PC-3 (cell line): ENCODE measurements around the gene STMND1.

ENCODE experiments used
- EZH2 ChIP-seq: fragments of 300-600 bp; sonication (generic); IDR thresholded peaks from one replicate; pipeline ENCODE4 v1.6.1; 2017; ENCODE audit warnings: antibody characterized with exemption, mild to moderate bottlenecking, low read length; ENCODE audit not compliant: unreplicated experiment
- TF ChIP-seq, protein P1 (sequence below): fragments of 300-600 bp; sonication (generic); conservative IDR thresholded peaks from 2 replicates; pipeline ENCODE4 v1.5.1; 2017; ENCODE audit warnings: antibody characterized with exemption, low read depth, mild to moderate bottlenecking, low read length

DNA sequence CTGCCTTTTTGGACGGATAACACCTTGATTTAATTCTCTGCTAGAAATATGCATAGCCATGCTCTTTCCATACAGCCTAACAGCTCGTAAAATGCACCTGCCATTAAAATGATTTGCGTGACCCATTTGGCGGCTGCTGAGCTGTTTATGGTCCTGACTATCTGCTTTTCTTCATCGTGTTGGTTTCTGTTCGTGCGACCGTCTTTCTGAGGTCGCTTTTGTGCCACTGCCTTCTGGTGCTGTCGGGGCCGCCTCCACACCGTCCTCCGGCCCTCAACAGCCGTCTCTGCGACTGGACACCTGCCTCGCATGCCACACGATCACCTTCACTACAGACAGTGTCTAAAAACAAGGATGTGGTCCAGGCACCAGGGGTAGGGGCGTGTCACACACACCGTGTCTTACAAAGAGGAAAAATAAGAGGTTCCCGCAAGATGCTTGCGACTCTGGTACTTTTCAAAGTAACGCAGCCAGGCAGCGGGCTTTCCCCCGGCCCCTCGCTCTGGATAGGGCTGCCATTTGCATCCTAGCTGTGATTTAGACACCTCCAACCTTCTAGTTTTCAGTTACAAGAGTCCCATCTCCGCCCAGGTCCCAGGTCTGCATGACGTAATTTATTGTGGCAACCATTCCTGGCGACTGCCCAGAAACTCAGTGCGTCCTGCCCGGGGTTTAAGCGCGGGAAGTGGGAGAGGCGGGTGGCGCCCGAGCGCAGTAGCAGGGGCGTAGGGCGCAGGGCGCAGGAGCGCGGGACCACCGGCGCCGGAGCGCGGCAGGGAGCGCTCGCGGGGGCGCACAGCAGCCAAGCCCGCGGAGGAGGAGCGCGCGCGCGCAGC, at the start of gene STMND1:
- TF ChIP-seq, protein P1, sequence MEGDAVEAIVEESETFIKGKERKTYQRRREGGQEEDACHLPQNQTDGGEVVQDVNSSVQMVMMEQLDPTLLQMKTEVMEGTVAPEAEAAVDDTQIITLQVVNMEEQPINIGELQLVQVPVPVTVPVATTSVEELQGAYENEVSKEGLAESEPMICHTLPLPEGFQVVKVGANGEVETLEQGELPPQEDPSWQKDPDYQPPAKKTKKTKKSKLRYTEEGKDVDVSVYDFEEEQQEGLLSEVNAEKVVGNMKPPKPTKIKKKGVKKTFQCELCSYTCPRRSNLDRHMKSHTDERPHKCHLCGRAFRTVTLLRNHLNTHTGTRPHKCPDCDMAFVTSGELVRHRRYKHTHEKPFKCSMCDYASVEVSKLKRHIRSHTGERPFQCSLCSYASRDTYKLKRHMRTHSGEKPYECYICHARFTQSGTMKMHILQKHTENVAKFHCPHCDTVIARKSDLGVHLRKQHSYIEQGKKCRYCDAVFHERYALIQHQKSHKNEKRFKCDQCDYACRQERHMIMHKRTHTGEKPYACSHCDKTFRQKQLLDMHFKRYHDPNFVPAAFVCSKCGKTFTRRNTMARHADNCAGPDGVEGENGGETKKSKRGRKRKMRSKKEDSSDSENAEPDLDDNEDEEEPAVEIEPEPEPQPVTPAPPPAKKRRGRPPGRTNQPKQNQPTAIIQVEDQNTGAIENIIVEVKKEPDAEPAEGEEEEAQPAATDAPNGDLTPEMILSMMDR: no peak
- no peak for TF ChIP-seq EZH2
